ENCODE data around the gene CACNA2D1.

DNA sequence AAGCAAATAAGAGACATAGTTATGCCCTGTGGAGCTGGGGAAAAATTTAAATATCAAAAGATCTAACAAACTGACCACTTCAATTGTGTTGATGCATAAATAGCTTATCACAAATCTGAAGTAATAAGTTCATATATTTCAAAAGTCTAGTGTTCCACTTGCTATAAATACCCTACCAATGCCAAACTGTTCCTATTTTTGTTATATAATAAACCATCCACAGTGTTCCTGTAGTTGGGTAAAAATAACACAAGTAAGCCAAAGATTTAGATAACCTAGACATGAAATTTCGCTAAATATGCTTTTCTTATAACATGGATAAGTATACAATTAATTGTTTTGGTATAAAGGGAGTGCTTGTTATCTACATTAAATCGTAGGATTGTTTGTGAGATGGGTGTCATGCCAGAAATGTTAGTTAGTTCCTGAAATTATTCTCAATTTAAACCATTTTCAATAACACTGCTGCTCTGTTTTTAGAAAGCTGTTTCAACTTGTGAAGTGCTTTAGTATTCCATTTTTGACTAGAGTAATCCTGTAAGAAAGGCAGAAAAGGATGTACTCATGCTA lies 85.5 kb downstream of the CACNA2D1 start:
- TF ChIP-seq EP300 (IDR thresholded peaks at IDR 0.05) (no peak), POLR2A (IDR thresholded peaks at IDR 0.05) (no peak)
- TF ChIP-seq, protein P1, sequence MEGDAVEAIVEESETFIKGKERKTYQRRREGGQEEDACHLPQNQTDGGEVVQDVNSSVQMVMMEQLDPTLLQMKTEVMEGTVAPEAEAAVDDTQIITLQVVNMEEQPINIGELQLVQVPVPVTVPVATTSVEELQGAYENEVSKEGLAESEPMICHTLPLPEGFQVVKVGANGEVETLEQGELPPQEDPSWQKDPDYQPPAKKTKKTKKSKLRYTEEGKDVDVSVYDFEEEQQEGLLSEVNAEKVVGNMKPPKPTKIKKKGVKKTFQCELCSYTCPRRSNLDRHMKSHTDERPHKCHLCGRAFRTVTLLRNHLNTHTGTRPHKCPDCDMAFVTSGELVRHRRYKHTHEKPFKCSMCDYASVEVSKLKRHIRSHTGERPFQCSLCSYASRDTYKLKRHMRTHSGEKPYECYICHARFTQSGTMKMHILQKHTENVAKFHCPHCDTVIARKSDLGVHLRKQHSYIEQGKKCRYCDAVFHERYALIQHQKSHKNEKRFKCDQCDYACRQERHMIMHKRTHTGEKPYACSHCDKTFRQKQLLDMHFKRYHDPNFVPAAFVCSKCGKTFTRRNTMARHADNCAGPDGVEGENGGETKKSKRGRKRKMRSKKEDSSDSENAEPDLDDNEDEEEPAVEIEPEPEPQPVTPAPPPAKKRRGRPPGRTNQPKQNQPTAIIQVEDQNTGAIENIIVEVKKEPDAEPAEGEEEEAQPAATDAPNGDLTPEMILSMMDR (IDR thresholded peaks at IDR 0.05), result no peak
